GM19455 (cell line): ENCODE measurements around the gene PMPCA.

Experiments used
- ATAC-seq: cut with Tn5 transposase; IDR thresholded peaks from one replicate; pipeline ENCODE4 v1.9.1; 2021; ENCODE audit not compliant: unreplicated experiment

Gene PMPCA

DNA sequence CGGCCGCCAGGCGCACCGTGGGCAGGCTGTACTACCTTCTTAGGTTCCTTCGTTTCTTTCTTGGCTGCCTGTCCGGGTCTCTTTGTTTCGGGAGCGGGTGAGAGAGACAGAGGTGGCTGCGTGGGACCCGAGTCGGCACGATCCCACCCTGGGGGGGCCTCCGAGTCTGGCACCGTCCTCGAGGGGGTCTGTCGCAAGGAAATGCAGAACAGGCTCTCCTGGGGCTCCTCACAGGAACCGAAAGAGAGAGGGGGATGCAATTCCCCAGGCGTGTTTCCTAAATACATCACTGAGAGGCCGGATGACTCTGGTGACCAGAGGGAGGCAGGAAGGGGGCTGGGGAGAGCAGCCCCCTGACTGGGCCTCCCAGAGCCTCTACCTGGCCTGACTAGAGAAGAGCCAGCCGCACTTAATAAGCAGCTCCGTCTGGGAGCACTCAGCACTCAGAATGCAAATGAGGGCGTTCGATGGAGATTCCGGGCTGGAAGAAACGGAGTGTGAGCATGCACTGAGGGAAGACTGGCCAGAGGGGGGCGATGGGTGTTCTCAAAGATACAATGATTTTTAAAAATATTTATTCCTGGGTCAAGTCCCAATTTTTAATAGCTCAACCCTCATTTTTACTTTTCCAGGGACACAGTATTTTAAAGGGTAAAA is 40.9 kb downstream of the PMPCA start:
- ATAC-seq: no peak

DNA sequence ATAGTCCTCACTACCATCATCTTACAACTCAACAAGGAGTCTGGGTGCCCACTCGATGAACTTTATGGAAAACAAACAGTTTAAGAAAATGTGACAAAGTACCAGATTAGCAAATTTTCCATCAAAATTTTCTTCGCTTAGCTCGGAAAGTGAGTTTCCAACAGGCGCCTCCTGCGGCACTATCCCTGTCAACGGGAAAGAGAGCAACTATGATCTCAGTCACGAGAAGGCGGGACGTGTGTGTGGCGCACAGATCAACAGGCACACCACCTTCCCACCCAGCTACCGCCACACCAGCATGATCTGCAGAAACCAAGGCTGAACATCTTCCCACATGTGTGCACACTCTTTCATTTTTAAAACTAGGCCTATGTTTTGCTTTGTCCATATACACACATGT is 42.9 kb downstream of the PMPCA start:
- no peak for ATAC-seq

DNA sequence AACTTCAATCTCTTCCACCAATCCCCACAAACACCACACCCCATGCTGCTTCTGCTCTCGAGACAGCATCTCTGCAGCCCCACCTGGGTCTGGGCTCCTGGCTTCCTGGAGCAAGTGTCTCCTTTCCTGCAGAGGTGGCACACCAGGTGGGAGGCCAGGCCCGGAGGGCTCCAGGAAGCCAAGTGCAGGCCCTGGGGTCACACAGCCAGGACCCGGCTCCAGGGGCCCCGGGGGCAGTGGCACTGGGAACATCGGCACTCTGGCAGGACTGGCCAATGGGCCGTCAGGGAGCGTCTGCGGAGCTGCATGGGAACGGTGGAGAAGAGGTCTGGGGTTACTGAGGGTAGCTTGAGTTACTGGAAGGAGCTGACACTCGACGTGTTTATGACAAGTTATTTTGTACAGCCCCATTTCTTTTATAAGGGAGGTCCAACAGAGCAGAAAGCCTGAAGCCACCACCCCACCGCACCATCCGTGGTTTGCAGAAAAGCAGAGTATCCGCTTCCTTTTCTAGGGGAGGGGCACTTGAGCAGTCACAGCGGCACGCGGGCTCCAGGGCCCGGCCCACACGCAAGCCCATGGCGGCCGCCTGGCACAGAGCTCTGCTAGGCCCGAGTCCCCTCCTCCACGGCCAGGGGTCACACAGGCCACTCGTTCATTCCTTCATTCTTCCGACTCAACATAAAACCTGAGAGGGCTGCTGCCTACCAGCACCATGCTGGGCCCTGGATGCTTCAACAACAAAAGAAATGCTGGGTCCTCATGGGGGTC is 43.8 kb downstream of the PMPCA start:
- no peak for ATAC-seq

DNA sequence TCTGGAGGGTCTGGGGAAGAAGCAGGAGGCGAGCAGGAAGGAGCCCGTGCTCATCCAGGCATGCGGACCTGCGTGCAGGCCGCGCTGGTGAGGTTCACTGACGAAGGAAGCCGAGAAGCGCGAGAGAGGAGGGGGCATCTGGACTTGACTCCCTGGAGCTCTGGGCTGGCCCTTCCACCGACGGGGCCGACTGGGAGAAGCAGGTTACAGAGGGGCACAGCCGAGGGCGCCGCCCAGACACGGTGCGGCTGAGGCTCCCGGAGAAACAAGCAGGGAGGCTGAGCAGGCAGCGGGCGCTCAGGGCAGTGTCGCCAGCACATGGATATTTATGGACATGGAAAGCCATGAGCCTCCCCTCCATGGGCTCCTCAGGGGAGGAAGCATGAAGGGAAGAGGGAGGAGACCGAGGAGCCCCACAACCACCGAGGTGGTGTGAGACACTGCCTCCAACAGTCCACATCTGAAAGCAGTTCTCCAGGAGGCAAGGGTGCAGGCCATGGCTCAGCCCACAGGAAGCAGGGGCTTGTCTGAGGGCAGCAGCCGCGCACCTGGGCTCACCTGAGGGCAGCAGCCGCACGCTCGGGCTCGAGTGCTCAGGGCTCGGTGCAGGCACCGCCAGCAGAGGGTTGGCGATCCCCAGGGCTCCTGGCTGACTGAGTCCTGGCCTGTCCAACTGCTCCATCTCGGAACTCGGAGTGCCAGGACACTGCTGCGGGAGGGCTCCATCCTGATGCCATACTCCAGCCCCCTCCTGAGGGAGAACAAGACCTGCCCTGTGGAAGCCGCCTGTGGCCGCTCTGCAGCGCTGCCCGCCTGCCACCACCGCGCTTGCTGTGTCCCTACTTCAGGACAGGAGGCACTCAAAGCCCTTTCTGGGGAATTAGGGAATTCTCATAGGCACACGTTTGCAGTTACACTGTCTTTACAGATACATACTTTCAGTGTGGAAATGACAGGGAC is 44.9 kb downstream of the PMPCA start:
- ATAC-seq: no peak

DNA sequence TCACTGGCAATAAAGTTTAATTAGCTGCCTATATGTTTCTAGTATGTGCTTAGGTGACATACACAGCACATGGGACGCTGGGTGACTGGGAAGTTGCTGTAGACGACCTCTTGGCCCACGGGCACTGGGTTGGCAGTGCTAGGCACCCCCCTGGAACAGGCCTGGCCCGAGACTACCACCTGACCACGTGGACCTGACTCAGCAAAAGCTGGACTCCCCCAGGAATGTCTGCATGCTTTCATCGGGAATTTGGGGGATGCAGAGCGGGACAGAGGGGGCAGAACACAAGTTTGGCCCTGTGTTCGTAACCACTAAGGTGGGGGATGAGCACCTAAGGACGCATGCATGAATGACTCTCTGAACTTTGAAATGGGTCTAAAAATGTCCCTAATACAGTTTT is 45.8 kb downstream of the PMPCA start:
- no peak for ATAC-seq

DNA sequence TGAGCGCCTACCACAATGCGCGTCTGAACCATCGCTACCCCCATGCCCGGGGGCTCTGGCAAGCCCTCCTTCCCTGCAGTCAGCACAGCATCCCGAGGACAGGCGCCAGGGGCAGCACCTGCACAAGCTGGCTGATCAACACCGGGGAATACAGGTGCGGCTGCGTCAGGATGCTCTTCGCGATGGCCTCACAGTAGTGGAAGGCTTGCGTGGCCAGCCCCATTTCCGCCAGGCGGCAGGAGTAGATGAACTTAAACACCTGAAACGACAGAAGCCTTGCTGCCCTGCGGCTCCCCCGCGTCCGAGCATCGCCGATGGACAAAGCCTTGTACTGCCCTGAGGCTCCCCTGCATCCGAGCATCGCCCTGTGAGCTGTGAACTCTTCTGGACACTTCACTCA is 46.9 kb downstream of the PMPCA start:
- ATAC-seq: no peak

DNA sequence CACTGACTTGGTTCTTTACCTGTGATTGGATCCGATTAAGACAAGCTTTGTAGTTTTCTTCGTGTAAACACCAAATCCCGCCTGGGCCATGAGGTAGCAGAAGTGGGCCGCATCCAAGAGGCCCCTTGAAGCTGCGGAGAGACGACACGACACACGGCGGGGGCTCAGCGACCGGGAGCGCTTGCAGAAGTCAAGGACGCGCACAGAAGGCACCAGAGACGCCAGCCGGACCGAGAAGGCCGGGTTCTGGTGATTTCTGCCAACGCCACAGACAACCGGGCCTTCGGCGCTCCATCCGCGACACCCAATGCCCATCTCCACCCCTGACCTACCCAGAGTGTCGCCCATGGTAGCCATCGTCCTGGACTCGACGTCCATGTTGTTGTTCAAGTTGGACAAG is 49.0 kb downstream of the PMPCA start:
- no peak for ATAC-seq

DNA sequence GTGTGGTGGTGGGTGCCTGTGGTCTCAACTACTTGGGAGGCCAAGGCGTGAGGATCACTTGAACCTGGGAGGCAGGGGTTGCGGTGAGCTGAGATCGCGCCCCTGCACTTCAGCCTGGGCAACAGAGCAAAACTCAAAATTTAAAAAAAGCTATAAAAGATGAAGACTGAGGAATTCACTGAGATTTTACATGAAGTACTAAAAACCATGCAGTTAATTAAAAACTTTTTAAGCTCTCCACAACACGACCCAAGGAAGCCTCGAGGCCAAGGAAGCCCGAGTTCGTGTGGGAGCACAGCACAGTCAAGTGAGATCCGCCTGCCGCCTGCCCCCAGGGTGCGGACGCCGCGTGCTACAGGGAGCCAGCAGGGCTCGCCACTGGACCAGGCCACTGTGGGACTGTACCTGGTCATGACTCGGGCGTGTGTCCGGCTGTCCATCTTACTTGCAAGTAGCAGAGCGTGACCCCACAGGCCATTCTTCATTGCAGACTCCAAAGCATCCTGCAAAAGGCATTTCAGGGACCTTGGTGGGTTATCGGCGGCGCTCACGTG is 50.4 kb downstream of the PMPCA start:
- no peak for ATAC-seq

DNA sequence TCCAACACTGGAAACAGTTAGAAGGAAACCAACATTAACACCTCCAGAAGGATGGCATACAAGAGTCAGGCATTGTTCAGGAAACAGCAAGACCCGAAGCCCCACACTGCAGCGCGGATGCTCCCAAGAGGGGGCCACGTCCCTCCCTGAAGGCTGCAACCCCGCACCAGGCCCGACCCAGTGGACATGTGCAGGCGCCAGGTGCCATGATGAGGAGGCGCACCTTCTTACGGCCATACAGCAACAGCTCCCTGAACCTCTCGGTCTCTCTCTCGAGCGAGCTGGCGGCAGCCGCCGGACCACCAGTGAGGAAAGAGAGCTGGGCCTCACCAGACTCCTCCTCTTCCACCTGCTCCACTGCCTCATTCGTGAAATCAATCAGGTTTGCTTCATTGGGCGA is 52.2 kb downstream of the PMPCA start:
- no peak for ATAC-seq

DNA sequence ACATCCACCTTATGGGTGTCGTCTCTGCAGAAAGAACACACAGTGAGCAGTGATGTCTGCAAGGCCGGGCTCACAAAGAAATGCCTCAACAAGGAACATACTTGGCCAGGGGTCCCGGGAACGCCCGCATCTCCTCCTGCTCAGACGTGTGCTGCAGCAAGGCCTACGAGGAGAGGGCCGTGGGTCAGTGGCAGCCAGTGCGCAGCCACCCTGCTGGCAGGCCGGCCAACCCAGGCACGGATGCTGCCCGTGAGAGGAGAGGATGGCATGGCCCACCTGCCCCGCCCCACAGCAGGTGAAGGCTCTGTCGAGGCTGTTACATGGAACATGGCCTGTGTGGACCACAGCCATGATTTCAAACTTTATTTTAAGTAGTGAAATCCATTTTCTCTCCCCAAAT is 53.1 kb downstream of the PMPCA start:
- no peak for ATAC-seq

DNA sequence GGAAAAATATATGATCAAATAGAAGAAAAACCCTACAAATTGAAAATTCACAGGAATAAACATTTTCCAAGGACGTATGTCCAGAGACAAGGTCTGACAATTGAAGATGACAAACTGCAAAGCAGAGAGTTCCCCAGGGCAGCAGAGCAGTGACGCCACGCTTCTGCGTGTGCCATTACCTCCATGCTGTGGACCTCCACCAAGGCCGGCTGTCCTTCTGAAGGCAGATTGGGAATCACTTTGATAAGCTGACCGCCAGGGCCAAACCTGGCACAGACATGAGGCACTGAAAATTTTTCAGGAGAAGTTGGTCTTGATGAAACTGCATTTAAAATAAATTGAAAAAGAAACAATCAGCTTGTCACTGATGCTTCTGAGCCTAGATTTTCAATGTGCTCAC is 53.8 kb downstream of the PMPCA start:
- no peak for ATAC-seq

DNA sequence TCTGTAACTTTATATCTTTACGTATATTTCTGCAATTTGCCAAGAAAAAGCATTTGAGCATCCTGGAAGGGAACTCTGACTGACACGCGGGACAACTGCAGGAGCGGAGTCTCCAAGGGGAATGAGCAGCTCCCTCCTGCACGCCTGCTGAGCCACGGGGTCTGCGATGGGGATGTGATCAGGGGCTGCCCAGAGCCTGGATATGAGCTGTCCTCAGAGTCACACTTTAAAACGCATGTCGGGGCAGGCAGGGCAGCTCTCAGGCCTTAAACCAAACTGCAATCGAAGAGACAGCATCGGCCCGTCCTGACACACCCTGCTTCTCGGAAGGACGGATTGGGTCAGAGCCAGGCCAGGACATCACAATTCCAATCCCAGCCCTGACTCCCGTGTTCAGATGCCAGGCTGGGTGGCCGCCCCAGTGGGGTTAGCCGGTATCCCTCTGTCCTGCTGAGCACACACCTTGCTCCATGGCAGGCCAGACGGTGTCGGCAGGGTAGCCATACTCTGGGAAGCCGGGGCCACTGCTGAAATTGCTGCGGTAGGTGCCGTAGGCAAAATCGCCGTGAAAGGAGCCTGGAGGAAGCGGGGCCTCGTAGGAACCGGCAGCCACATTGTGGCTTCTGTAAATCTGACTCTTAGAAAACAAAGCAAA is 55.2 kb downstream of the PMPCA start:
- no peak for ATAC-seq

DNA sequence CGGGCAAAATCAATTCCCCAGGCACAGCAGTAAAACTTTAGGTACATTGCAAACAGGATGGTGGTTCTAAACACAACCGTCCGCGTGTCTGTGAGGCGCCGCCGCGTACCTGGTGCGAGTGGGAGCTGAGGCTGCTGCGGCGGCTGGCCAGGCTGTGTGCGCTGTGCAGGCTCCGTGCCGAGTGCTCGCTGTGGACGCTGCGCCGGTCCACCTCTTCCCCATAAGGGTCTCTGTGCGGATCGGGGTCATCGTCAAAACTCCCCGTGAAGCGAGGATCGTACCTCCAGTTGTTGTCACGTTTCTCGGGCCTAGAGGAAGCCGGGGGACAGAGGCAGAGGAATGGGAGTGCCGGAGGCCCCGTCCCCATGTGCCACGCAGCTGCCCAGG is 55.7 kb downstream of the PMPCA start:
- no peak for ATAC-seq

DNA sequence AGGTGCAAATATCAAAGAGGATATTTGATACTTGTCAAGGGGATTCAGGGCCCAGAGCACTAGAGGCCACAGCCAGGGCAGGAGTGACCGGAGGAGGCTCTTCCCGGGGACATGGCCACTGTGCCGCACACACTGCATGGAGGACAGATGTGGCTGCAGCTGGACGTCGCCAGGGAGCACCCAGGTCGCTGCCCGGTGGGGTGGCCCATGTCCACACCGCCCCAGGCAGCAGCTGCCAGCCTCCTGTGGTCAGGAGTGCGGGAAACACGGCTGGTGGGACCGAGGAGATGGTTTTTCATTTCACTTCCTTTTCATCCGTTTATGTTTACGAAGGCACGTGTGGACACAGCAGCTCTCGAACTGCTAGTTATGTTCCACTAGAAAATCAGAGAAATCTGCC is 57.3 kb downstream of the PMPCA start:
- ATAC-seq: no peak

DNA sequence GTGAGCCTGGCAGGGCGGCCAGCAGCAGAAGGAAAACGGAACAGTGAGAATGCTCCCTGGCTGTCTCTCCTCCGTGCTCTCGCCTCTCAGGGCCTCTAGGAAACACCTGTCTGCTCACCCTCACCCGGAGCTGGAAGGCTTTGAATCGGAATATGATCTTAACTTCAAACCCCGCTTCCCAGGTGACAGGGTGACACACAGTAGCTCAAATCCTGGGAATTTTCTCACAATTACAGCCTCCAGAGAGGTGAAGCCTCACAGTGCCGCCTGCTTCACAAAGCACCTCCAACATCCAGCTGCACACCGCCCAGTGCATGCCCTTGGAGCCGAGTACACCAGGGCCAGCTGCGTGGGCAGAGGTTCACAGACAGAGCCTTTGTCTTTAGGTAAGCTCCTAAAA is 59.9 kb downstream of the PMPCA start:
- ATAC-seq: no peak

DNA sequence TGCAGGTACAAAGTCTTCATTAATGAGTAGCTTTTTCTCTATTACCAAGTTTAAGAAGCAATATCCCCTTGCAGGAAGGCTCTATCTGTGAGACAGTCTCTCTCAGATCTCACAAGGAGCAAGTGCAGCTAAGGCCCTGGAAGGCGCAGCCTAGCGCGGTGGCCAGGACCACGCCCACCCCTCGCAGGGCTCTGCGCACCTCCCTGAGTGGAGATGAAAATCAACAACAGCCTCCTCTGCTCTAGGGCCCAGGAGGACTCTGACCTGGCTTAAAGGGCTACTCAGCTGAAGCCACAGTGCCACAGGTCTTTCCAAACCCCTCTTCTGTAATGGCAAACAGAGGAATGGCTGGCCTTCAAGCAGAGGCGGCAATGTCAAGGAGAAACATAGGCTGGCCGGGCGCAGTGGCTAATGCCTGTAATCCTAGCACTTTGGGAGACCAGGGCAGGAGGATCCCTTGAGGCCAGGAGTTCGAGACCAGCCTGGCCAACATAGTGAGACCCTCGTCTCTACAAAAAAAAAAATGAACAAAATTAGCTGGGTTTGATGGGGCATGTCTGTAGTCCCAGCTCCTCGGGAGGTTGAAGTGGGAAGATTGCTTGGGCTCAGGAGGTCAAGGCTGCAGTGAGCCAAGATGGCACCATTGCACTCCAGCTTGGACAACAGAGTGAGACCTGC is 60.5 kb downstream of the PMPCA start:
- ATAC-seq: no peak

DNA sequence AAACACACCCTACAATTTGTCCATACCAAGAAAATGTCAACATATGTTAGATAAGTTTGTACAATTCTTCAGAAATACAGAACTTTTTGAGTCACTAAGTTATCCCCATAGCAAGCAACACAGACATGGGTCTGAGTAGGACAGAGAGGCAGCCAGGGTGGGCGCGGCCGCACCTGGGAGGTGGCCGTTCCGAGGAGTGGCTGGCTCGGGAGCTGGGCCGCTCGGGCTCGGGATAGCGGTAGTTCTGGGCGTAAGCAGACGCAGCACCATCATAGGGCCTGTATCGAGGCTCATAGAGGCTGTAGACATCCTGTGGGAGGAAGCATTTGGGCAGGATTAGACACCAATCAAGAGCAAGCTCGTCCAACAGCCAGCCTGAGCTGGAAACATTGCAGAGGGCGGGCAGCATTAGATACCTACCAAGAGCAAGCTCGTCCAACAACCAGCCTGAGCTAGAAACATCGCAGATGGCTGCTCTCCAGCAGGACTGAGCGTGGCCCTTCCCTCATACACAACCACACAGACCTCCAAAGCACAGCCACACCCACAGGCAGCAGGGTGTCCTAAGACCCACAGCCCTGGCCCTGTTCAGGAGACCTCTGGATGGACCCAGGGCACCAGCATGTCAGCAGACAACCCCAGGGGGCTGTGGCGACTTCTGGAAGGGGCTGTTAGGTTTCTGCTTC is 61.5 kb downstream of the PMPCA start:
- ATAC-seq: no peak

DNA sequence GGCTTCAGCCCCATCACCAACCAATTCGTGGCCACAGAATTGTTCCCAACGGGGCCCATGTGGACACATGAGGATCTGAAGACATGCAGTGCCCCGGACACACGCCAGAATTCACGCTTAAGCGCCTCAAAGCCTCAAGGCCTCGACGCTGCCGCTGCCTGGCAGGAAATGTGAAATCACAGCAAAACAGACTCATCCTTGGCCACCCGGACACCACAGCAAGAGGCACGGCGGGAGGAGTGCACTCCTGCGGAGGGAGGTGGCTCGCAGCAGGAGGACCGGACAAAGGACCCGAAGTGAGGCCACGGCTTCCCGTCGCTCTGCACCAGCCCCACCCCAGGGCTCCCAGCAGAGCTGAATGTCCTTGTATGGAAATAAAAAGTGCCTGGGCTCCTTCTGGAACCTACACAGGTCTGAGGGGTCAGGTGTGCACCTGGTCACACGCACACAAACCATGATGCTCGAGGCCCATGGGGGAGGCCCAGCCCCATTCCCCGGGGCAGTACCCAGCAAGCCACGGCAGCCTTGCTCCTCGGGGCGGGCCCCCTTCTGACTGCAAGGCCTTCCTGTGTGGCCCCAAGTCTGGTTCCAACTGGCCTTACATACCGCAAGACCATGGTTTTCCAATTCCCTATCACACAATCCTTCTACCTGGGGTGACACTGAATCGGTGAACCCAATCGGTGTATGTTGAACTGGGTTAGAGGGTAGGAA is 62.3 kb downstream of the PMPCA start:
- ATAC-seq: no peak

DNA sequence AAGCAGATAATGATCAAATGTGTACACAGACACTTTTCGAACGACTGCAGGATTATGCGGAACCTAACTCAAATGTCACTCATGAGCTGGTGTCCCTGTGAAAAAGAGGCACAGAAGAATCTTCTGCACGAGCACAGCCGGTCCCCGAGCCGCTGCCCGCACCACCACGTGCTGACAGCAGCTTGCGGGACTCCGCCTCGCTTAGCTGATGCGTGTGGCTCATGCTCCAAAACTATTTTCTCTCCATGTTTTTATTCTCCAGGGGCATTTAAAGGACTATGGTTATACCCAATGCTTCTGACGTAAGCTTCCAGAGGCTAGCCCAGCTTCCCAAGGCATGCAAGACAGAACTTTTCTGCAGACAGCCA is 62.9 kb downstream of the PMPCA start:
- no peak for ATAC-seq
